ENCODE measurements around the gene SINHCAF.

DNA sequence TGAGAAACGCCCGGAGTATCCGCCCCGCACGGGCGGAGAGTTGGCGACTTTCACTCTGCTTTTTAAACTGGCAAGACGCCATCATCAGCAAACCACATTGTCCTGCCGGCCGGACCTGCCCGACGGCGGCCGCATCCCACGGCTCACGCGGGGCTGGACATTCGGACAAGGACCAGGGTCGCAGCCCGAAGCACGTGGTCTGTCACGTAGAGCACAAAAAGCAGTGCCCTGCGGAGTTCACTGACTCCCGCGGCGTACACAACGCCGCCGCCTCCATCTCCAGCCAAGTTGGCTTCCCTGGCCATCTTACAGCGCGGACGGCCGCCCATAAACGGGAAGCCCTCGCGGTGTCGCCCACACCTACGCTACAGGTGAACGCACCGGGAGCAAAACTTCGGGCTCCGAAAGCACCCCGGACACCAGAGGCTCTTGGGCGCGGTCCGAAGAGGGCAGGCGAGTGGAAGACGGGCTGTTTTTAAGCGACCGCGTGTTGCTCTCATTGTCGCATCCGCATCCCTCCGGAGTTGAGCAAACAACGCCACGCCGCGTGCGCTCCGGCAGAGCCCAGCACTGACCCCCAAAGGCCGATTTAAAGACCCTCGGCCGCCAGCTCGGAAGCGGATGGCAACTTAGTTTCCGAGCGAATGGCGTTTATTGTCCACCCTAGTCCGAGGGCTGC lies 966 bp downstream of the SINHCAF start:
- TF ChIP-seq, protein P1, sequence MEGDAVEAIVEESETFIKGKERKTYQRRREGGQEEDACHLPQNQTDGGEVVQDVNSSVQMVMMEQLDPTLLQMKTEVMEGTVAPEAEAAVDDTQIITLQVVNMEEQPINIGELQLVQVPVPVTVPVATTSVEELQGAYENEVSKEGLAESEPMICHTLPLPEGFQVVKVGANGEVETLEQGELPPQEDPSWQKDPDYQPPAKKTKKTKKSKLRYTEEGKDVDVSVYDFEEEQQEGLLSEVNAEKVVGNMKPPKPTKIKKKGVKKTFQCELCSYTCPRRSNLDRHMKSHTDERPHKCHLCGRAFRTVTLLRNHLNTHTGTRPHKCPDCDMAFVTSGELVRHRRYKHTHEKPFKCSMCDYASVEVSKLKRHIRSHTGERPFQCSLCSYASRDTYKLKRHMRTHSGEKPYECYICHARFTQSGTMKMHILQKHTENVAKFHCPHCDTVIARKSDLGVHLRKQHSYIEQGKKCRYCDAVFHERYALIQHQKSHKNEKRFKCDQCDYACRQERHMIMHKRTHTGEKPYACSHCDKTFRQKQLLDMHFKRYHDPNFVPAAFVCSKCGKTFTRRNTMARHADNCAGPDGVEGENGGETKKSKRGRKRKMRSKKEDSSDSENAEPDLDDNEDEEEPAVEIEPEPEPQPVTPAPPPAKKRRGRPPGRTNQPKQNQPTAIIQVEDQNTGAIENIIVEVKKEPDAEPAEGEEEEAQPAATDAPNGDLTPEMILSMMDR (IDR thresholded peaks at IDR 0.05; ENCODE audit: poor library complexity, severe bottlenecking), result no peak
- no peak for TF ChIP-seq EP300 (conservative IDR thresholded peaks at IDR 0.05; ENCODE audit: poor library complexity, severe bottlenecking)
- TF ChIP-seq POLR2AphosphoS5 (IDR thresholded peaks at IDR 0.05), result no peak
- TF ChIP-seq, protein P2, sequence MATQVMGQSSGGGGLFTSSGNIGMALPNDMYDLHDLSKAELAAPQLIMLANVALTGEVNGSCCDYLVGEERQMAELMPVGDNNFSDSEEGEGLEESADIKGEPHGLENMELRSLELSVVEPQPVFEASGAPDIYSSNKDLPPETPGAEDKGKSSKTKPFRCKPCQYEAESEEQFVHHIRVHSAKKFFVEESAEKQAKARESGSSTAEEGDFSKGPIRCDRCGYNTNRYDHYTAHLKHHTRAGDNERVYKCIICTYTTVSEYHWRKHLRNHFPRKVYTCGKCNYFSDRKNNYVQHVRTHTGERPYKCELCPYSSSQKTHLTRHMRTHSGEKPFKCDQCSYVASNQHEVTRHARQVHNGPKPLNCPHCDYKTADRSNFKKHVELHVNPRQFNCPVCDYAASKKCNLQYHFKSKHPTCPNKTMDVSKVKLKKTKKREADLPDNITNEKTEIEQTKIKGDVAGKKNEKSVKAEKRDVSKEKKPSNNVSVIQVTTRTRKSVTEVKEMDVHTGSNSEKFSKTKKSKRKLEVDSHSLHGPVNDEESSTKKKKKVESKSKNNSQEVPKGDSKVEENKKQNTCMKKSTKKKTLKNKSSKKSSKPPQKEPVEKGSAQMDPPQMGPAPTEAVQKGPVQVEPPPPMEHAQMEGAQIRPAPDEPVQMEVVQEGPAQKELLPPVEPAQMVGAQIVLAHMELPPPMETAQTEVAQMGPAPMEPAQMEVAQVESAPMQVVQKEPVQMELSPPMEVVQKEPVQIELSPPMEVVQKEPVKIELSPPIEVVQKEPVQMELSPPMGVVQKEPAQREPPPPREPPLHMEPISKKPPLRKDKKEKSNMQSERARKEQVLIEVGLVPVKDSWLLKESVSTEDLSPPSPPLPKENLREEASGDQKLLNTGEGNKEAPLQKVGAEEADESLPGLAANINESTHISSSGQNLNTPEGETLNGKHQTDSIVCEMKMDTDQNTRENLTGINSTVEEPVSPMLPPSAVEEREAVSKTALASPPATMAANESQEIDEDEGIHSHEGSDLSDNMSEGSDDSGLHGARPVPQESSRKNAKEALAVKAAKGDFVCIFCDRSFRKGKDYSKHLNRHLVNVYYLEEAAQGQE (IDR thresholded peaks at IDR 0.05; ENCODE audit: borderline replicate concordance), result no peak
- no peak for TF ChIP-seq EZH2 (IDR thresholded peaks at IDR 0.05; ENCODE audit: borderline replicate concordance, insufficient read depth, low read length, poor library complexity, severe bottlenecking)

Measured in neural cell (in vitro differentiated cells).